ENCODE results near the gene EEF1AKMT4. TPM values are rescaled to one million over a fixed set of nuclear protein-coding genes. Genes with fewer than 3 reads are reported as not detected.

EEF1AKMT4 gene
- 0.63 TPM for total RNA-seq

DNA sequence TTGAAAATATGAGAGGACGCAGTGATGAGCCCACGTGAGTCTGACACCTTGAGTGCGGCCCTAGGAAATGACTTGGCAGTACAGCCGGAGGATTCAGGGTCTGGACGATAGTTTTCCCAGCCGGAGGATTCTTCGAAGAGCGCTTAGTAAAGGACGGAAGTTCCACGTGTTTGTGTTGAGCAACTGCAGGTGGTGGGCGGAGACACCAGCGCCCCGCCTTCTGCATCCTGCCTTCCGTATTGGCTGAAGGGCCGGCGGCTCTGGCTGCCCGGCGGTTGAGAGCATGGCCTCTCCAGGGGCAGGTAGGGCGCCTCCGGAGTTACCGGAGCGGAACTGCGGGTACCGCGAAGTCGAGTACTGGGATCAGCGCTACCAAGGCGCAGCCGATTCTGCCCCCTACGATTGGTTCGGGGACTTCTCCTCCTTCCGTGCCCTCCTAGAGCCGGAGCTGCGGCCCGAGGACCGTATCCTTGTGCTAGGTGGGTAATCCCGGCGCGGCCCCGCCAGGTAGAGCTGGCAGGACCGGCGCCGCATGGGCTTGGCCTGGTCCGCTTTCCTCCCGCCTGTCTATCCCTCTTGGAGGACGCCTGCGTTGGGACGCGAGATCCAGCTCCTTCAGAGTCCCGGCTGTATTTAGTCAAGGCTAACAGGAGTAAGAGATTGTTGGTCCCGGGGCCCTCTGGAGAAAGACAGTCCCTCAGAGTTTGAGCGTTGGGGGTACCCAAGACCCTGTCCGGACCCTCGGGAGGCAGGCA, at the start of gene EEF1AKMT4:
TSS of gene EEF1AKMT4 (plus strand) at position 261 of the 755 bp plus-strand sequence. CDS start at position 284, 23 bp downstream.

DNA sequence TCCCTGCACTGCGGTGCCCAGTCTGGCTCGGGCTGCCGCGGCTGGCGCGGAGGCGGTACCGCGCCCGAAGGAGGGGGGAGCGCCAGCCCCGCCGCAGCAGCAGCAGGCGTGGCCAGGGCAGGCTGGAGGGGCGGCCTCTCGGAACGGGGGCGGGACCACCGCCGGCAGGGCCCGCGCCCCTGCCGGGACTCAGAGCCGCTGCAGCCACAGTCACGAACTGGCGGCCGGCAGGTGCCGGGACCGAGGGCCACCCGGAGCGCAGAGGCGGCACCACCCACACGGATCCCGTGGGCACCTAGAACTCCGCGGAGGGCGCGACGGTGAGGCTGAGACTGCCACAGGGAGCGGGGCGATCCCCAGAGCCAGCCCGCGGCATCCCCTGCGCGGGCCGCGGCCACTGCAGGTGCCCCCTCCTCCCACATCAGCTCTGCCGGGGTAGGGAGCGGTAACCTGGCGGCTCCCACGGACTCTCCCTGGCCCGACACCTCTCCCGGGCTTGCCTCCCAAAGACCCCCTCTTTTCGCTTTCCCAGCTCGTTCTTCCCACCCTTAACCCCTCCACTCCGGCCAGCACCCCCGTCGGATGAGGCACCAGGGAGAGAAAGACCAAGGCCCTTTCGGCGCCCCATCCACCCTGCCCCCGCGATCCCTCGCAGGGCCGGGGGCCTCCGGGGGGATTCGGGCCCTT, 19.9 kb upstream of the EEF1AKMT4 start, which contains the start of gene VWA5B2:
TSS of gene VWA5B2 (plus strand) at position 192 of the 687 bp plus-strand sequence. CDS start 944 bp downstream, outside the sequence.

DNA sequence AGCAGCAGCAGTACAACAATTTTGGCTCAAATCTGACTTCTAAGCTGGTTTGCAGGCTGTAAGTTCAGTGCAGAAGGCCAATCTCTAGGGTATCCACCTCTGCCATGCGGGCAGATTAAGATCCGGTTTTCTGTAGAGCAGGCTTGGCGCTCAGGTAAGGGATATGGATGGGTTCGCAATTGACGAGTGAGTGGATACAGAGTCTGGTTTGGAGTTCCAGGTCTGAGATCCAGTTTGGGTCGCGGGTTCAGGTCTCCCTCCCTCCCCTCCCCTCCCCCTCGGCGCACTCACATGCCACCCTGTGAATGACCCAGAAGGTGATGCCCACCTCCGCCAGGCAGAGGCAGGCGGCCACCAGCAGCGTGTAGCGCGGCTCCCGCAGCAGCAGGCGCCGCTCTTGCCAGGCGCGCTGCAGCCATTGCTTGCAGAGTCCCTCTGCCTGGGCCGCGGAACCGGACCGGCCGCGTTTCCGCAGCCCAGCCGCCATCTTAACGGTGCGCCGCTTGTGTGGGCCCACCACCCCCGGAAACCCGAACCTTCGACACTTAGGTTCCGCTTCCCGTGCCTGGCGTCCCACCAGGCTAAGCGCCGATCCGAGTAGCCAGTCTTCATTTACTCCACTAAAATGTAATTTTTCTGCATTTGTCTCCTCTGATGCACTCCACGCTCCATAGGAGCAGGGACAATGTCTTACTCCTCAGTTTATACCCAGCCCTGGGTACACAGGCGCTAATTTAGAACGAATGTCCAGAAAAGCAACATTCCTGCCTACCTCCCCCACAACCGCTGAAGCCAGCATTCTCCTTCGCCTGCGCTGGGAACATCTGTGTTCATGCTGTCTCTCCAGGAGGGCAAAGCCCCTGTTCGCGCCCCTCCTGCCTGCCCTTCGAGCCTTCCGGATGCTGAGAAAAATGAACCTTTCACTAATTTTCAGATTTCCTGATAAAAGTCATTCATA, 739 bp upstream of the EEF1AKMT4 start, which contains the start of gene ALG3:
TSS of gene ALG3 (minus strand) at position 509 of the 958 bp plus-strand sequence. CDS start at position 487, 22 bp downstream.

DNA sequence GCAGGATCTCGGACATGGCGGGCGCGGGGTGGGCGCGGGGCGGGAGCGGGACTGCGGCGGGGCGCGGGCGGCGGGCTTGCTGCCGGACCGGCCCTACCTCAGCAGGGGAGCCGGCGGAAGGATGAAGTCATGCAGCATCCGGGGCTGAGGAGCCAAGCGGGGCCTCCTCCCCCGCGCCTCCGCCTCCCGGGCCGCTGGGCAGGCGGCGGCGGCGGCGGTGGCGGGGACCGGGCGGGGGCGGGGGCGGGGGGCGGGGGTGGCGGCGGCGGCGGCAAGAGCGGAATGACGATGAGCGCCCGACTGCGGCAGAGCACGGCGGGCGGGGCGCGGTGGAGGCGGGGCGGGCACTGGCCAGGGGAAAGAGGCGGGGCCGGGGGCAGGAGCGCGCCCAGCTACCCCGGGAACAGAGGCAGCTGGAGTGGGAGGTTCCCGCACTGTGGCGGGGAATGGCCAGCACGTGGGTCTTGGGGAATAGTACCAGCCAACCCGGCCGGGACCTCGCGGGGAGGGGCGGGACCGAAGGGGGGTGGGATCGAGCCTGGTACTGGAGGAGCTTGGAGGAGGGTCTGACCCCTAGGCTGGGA, 11.9 kb downstream of the EEF1AKMT4 start, which contains the start of gene CAMK2N2:
TSS of gene CAMK2N2 (minus strand) at position 284 of the 584 bp plus-strand sequence. CDS start at position 16, 268 bp downstream.

DNA sequence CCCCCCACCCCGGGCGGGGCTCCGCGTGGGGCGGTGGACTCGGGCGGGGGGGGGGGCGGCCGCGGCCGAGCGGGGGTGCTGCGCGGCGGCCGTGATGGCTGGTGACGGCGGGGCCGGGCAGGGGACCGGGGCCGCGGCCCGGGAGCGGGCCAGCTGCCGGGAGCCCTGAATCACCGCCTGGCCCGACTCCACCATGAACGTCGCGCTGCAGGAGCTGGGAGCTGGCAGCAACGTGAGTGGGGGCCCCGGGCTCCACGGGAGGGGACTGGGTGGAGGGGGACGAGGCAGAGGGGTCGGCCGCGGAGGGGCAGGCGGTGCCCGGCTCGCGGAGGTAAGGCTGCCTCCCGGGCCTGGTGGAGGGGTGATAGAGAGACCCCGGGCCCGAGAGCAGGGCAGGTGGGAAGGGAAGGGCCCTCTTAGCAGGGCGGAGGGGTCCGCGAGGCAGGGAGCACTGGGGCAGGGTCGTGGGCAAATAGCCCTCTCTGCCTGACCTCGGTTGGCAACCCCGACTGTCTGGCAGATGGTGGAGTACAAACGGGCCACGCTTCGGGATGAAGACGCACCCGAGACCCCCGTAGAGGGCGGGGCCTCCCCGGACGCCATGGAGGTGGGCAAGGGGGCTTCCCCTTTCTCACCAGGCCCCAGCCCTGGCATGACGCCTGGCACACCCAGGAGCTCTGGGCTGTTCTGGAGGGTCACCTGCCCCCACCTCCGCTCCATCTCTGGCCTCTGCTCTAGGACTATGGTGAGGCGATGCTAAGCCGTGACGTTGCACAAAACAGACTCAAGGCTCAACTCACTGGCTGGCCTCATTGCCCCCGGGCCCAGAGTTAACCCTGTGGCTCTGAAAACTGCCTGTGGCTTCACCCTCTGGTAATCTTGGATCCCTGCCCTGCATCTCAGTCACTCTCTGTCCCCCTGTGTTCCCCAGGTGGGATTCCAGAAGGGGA, 26.8 kb downstream of the EEF1AKMT4 start, which contains the start of gene ECE2:
TSS of gene ECE2 (plus strand) at position 62 of the 950 bp plus-strand sequence. CDS start at position 194, 132 bp downstream.

DNA sequence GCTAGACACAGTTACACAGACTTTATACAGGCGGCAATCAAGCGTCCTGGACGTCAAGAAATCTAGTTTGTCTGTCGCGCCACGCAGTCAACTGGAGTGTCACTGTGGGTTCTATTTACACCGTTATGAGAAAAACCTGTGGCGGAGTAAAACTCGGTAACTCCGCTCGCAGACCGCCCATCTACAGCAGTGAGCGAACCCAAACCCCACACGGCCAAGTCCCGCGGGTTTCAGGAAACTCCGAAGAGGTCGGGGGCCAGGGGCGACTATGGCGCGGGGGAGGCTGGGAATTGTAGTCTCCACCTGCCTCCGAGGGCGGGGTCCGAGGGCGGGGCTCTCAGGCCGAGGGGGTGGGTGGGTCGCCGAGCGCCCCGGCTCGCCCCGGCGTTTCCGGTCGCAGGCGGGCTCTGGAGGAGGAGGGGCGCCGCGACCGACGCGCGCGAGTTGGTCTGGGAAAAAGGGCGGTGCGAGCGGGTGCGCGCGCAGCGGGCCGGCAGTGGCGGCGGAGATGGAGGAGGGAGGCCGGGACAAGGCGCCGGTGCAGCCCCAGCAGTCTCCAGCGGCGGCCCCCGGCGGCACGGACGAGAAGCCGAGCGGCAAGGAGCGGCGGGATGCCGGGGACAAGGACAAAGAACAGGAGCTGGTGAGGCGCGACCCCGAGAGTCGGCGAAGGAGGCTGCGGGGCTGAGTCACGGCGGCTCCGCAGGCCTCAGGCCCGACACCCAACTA, 49.5 kb downstream of the EEF1AKMT4 start, which contains the start of gene PSMD2:
TSS of gene PSMD2 (plus strand) at position 483 of the 729 bp plus-strand sequence. CDS start at position 509, 26 bp downstream.

Small RNA genes within 50 kb of the gene (small RNA-seq; reads per million reads assigned to genes)
- gene MIR1224 (ENCODE audit: low replicate concordance) = 0.18 reads per million

Other genes starting within 250 kb of the EEF1AKMT4 start
- gene ABCC5, start 231.8 kb upstream of the EEF1AKMT4 start, total RNA-seq = 121 TPM
- gene HTR3D, start 217.9 kb upstream of the EEF1AKMT4 start, total RNA-seq = not detected
- not detected for gene HTR3C, start 196.6 kb upstream of the EEF1AKMT4 start, total RNA-seq
- gene HTR3E, start 152.6 kb upstream of the EEF1AKMT4 start, total RNA-seq = not detected
- gene EIF2B5, start 114.3 kb upstream of the EEF1AKMT4 start, total RNA-seq = 61.7 TPM
- 51.6 TPM for gene DVL3, start 94.3 kb upstream of the EEF1AKMT4 start, total RNA-seq
- 295 TPM for gene AP2M1, start 74.8 kb upstream of the EEF1AKMT4 start, total RNA-seq
- gene ABCF3, start 63.5 kb upstream of the EEF1AKMT4 start, total RNA-seq = 79.2 TPM
- gene VWA5B2, start 20.1 kb upstream of the EEF1AKMT4 start, total RNA-seq = 0.63 TPM
- gene ALG3, start 710 bp upstream of the EEF1AKMT4 start, total RNA-seq = 15.7 TPM
- gene CAMK2N2, start 11.9 kb downstream of the EEF1AKMT4 start, total RNA-seq = 3.4 TPM
- gene ECE2, start 26.4 kb downstream of the EEF1AKMT4 start, total RNA-seq = 6.9 TPM
- gene PSMD2, start 49.6 kb downstream of the EEF1AKMT4 start, total RNA-seq = 260 TPM
- gene EIF4G1, start 64.9 kb downstream of the EEF1AKMT4 start, total RNA-seq = 118 TPM
- 62.6 TPM for gene FAM131A, start 87.9 kb downstream of the EEF1AKMT4 start, total RNA-seq
- gene CLCN2, start 111.9 kb downstream of the EEF1AKMT4 start, total RNA-seq = 15.0 TPM
- 44.1 TPM for gene POLR2H, start 112.0 kb downstream of the EEF1AKMT4 start, total RNA-seq
- gene THPO, start 128.5 kb downstream of the EEF1AKMT4 start, total RNA-seq = 0.63 TPM
- 12.5 TPM for gene CHRD, start 130.4 kb downstream of the EEF1AKMT4 start, total RNA-seq

Data from parietal lobe (tissue), 2 donors.